ENCODE data around the gene HOXA4. TPM values are rescaled to one million over a fixed set of nuclear protein-coding genes. Genes with fewer than 3 reads are reported as not detected.
A peak's percentile ranks its signal among the peaks of the same experiment; 100 is the strongest.

HOXA4 gene
- total and polyA plus RNA-seq, 2 of the 8 experiments (the other 6 are each of a cell fraction or from before 2014, with no cell fraction given) = not detected

GRCh38 chr7:27096768-27097514 lies 33.6 kb downstream of the HOXA4 start (continued):
- TF ChIP-seq KDM4A (IDR thresholded peaks at IDR 0.05; ENCODE audit: low read depth, low read length, severe bottlenecking) = no peak
- TF ChIP-seq CBX8 (IDR thresholded peaks at IDR 0.05; ENCODE audit: borderline replicate concordance, low read depth, low read length) = peak; percentile 91; the same call in 1 of the 2 replicates
- no peak for TF ChIP-seq MAFK (IDR thresholded peaks at IDR 0.05; ENCODE audit: low read depth, low read length)
- TF ChIP-seq CTBP2 (IDR thresholded peaks at IDR 0.05; ENCODE audit: borderline replicate concordance, insufficient read depth, insufficient read length, low read length) = no peak
- TF ChIP-seq YY1 (IDR thresholded peaks at IDR 0.05; ENCODE audit: low read depth, low read length) = no peak
- no peak for TF ChIP-seq SIN3A (conservative IDR thresholded peaks at IDR 0.05 in 1 of 2, IDR thresholded peaks at IDR 0.05 in 1 of 2; ENCODE audit: low read depth in 1 of 2, low read length in 2 of 2)
